ENCODE data around the gene RRBP1.

The RRBP1 gene

GRCh38 chr20:17627101-17627955 is 54.7 kb downstream of the RRBP1 start:
- TF ChIP-seq CTCF (IDR thresholded peaks at IDR 0.05) (no peak), ZFX (IDR thresholded peaks at IDR 0.05; ENCODE audit: borderline replicate concordance) (no peak)

GRCh38 chr20:17626217-17627007 is 55.6 kb downstream of the RRBP1 start:
- TF ChIP-seq CTCF (IDR thresholded peaks at IDR 0.05) (no peak), ZFX (IDR thresholded peaks at IDR 0.05; ENCODE audit: borderline replicate concordance) (no peak)

More at GRCh38 chr20:17627101-17627955, 54.7 kb downstream of the RRBP1 start:
- H3K27ac ChIP-seq: no peak overlapping the region

DNA sequence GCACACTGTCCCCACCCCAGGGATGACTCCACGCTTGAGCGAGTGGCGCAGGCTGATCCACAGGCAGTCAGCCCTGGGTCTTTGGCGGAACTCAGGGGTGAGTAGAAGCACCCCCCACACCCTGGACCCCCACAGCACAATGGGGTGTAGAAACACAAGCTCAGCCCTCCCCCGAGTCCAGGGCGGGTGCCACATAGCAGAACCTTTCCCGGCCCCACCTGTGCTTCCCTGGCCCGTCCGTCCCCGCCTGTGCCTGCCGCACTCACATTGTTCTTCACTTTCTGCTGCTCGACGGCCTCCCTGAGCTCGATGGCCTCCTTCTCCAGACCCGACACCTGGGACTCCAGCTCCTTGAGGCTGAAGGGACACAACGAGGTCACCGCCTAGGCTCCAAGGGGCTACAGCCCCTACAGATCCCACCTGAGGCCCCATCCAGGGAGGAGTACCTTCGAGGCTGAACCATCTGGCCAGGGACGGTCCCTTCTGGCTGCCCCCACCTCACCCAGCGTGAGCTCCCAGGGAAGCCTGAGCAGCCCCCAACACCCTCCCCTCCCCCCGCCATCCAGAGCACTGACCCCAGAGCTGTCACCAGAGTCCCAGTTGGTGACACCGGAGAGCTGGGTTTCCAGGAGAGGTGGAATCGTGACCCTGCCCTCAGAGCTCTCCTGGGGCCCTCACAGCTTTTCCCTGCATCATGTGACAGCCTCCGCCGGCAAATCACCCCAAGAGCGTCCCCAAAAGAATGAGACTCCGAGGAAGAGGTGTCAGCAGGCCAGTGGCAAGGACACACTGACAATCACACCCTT is 56.6 kb downstream of the RRBP1 start:
- no peak overlapping the region for H3K27ac ChIP-seq
- no peak for TF ChIP-seq ZFX (IDR thresholded peaks at IDR 0.05; ENCODE audit: borderline replicate concordance)
- TF ChIP-seq CTCF (IDR thresholded peaks at IDR 0.05): no peak

More at GRCh38 chr20:17626217-17627007, 55.6 kb downstream of the RRBP1 start:
- H3K27ac ChIP-seq: no peak overlapping the region

- no peak for TF ChIP-seq CTCF (IDR thresholded peaks at IDR 0.05)
- TF ChIP-seq ZFX (IDR thresholded peaks at IDR 0.05; ENCODE audit: borderline replicate concordance): no peak
- H3K27ac ChIP-seq: no peak overlapping the region
Measured at GRCh38 chr20:17624551-17625245, 57.3 kb downstream of the RRBP1 start.

GRCh38 chr20:17624070-17624469 is 58.0 kb downstream of the RRBP1 start:
- H3K27ac ChIP-seq: no peak overlapping the region
- TF ChIP-seq ZFX (IDR thresholded peaks at IDR 0.05; ENCODE audit: borderline replicate concordance) (no peak), CTCF (IDR thresholded peaks at IDR 0.05) (no peak)

DNA sequence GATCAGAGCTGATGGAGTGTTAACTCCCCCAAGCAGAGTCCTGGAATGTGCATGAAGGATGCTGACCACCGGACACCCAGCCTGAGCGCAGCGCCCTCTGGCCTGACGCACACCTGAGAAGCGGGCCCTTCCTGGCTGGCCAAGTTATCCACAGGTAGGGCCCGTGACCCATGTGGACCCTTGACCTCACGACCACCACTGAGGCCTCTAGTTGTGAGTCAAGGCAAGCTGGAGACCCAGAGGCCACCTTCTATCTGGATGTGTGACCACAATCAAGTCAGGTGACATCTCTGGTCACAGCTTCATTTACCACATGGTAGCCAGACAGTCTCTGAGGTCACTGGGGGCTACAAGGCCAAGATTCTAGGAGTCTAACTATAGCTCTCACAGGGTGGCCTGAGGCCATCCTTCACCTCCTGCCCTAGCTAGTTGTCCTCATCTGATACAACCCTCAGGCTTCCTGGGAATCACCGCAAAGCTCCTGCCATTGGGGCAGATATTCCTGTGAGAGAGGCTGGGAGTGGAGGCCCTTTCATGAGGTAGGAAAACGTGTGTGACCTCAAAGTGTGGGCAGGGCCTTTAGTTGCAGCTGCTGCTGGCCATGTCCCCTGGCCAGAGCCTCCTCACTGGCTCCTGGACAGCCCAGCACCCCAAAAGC is 59.1 kb downstream of the RRBP1 start:
- TF ChIP-seq ZFX (IDR thresholded peaks at IDR 0.05; ENCODE audit: borderline replicate concordance) (no peak), CTCF (IDR thresholded peaks at IDR 0.05) (no peak)
- no peak overlapping the region for H3K27ac ChIP-seq
